ENCODE results near the gene EPHB1. TPM values are rescaled to one million over a fixed set of nuclear protein-coding genes. Genes with fewer than 3 reads are reported as not detected.

EPHB1 gene
- total RNA-seq, 4 donors from 2014 or later = 2.6 to 5.3 (median 3.1) TPM; not detected in 1

DNA sequence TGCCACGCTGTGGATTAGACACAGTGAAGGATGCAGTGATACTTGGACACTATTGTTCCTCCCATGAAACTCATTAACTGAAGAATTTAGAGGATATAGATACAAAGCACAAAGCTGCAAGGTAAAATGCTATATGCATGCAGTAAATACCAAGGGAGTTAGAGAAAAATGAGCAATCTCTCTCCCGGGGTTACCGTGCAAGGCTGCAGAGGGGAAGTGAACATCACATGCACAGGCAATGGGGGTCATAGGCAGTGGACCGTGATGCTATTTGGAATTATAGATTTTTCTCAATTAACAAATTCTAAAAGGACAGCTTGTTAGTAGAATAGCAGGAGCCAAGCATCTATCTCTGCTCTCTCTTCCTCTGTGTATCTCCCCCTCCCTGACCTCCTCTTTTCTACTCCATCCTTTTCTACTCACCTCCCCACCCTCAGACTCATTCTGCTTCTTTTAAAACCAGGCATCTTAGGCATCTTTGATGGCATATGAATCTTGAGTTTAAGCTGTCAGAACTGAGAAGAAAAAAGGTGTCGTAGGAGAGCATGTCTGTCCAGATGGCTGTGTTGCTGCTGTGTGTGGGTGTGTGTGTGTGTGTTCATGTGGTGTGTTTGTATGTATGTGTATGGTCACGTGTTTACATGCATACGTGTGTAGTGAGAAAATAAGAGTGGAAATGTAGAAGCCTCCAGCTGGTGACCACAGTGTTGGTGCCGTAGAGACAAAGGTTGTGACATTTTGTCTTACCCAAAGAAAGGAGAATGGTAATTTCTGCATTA is 339.0 kb downstream of the EPHB1 start:
- intact Hi-C loops (cut with DNase I; ENCODE audit: low total_unique reads) = no loop called here
- no peak for TF ChIP-seq POLR2A (IDR thresholded peaks at IDR 0.05)
- TF ChIP-seq, protein P1, sequence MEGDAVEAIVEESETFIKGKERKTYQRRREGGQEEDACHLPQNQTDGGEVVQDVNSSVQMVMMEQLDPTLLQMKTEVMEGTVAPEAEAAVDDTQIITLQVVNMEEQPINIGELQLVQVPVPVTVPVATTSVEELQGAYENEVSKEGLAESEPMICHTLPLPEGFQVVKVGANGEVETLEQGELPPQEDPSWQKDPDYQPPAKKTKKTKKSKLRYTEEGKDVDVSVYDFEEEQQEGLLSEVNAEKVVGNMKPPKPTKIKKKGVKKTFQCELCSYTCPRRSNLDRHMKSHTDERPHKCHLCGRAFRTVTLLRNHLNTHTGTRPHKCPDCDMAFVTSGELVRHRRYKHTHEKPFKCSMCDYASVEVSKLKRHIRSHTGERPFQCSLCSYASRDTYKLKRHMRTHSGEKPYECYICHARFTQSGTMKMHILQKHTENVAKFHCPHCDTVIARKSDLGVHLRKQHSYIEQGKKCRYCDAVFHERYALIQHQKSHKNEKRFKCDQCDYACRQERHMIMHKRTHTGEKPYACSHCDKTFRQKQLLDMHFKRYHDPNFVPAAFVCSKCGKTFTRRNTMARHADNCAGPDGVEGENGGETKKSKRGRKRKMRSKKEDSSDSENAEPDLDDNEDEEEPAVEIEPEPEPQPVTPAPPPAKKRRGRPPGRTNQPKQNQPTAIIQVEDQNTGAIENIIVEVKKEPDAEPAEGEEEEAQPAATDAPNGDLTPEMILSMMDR (IDR thresholded peaks at IDR 0.05) = no peak

GRCh38 chr3:135134684-135135075 is 339.6 kb downstream of the EPHB1 start:
- H3K36me3 ChIP-seq = no peaks in the 10 kb centered on the region
- H3K27me3 ChIP-seq = no peaks in the 10 kb centered on the region
- no peak overlapping the region for H3K27ac ChIP-seq
- DNase-seq = no peak
- H3K4me1 ChIP-seq = no peaks in the 10 kb centered on the region
- no peak overlapping the region for H3K4me3 ChIP-seq
- no peaks in the 10 kb centered on the region for H3K9me3 ChIP-seq
- TF ChIP-seq, protein P1 (IDR thresholded peaks at IDR 0.05) = no peak
- no peak for TF ChIP-seq POLR2A (IDR thresholded peaks at IDR 0.05)
- intact Hi-C loops (cut with DNase I; ENCODE audit: low total_unique reads) = no loop called here

More for the DNA sequence above, 339.0 kb downstream of the EPHB1 start:
- H3K27me3 ChIP-seq = no peaks in the 10 kb centered on the region
- H3K27ac ChIP-seq = no peak overlapping the region
- no peak overlapping the region for H3K4me3 ChIP-seq
- H3K36me3 ChIP-seq = no peaks in the 10 kb centered on the region
- no peak for DNase-seq
- H3K4me1 ChIP-seq = no peaks in the 10 kb centered on the region
- H3K9me3 ChIP-seq = no peaks in the 10 kb centered on the region

DNA sequence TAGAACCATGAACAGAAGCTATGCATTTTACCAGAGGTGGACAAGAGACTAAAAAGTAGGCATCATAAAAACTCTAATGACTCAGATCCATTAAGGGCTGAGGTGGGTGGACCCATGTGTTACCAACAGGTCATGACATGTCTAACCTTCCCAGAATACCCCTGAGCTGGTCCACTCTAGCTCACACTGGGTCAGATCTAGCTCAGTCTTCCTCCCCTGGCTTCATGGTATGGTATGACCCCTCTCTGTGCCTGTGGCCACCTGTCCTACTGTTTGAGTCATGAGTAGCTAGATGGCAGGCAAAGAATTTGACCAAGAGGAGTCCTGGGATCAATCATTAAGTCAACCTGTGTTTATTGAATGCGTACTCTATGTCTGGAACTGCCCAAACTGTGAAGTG is 340.4 kb downstream of the EPHB1 start:
- H3K27ac ChIP-seq = no peak overlapping the region
- no peaks in the 10 kb centered on the region for H3K4me1 ChIP-seq
- no peaks in the 10 kb centered on the region for H3K9me3 ChIP-seq
- intact Hi-C loops (cut with DNase I; ENCODE audit: low total_unique reads) = no loop called here
- no peaks in the 10 kb centered on the region for H3K36me3 ChIP-seq
- H3K27me3 ChIP-seq = no peaks in the 10 kb centered on the region
- TF ChIP-seq, protein P1 (IDR thresholded peaks at IDR 0.05) = no peak
- no peak for TF ChIP-seq POLR2A (IDR thresholded peaks at IDR 0.05)
- H3K4me3 ChIP-seq = no peak overlapping the region
- no peak for DNase-seq

- no peaks in the 10 kb centered on the region for H3K4me1 ChIP-seq
- TF ChIP-seq, protein P1 (IDR thresholded peaks at IDR 0.05) = no peak
- no peak for TF ChIP-seq POLR2A (IDR thresholded peaks at IDR 0.05)
- no peaks in the 10 kb centered on the region for H3K36me3 ChIP-seq
- H3K27me3 ChIP-seq = no peaks in the 10 kb centered on the region
- intact Hi-C loops (cut with DNase I; ENCODE audit: low total_unique reads) = no loop called here
- H3K4me3 ChIP-seq = no peak overlapping the region
- no peak for DNase-seq
- no peaks in the 10 kb centered on the region for H3K9me3 ChIP-seq
- no peak overlapping the region for H3K27ac ChIP-seq
These were observed 341.5 kb downstream of the EPHB1 start for GRCh38 chr3:135136361-135137100.

DNA sequence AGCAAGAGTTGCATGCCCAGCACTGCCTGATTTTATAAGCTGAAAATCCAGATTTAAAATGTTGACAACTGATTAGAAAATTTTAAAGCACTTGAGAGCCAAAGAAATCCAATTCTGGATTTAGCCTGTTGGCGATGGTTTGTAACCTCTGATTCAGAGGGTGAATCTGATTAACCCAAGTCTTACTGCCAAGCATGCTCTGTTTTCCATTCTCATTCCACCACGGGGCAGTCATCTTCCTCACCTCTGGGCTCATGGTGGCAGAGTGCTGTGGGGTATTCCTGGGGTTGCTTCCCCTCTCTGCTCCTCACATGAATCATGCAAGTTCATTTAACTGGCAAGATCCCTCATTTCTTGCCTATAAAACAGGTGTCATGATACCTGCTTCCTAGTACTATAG is 342.2 kb downstream of the EPHB1 start:
- no peak for DNase-seq
- TF ChIP-seq POLR2A (IDR thresholded peaks at IDR 0.05) = no peak
- TF ChIP-seq, protein P1 (IDR thresholded peaks at IDR 0.05) = no peak
- intact Hi-C loops (cut with DNase I; ENCODE audit: low total_unique reads) = no loop called here
- Histone ChIP-seq H3K27ac (no peak overlapping the region), H3K9me3 (no peaks in the 10 kb centered on the region), H3K4me1 (no peaks in the 10 kb centered on the region), H3K36me3 (no peaks in the 10 kb centered on the region), H3K27me3 (no peaks in the 10 kb centered on the region), H3K4me3 (no peak overlapping the region)

Data from uterus (tissue), 4 donors.